GM12892 (cell line): ENCODE measurements around the gene C10orf88.

Experiments used
- DNase-seq: peaks from one replicate; pipeline ENCODE4 v3.0.0; 2011; ENCODE audit not compliant: insufficient read length
- FAIRE-seq: peaks from 2 replicates; lab custom pipeline; 2011; peaks lifted over from hg19 to GRCh38; lab: Jason Lieb, UNC
- POLR2A ChIP-seq: IDR thresholded peaks from 2 replicates; pipeline ENCODE4 v1.6.1; 2011; ENCODE audit warnings: low read depth, low read length, control low read depth
- POLR2AphosphoS5 ChIP-seq: IDR thresholded peaks from 2 replicates; pipeline ENCODE4 v1.6.1; 2011; ENCODE audit warnings: low read depth, low read length, control low read depth
- TAF1 ChIP-seq: IDR thresholded peaks from 2 replicates; pipeline ENCODE4 v1.6.1; 2011; ENCODE audit warnings: low read depth, mild to moderate bottlenecking, control low read depth, low read length, borderline replicate concordance

The C10orf88 gene

GRCh38 chr10:122986335-122986734, 32.3 kb upstream of the C10orf88 start:
- DNase-seq (no peak), FAIRE-seq (no peak)
- no peak for TF ChIP-seq TAF1
- no peak for TF ChIP-seq POLR2AphosphoS5
- no peak for TF ChIP-seq POLR2A

- FAIRE-seq (no peak), DNase-seq (no peak)
- TF ChIP-seq TAF1 (no peak), POLR2AphosphoS5 (no peak), POLR2A (no peak)
These were observed 30.7 kb upstream of the C10orf88 start for GRCh38 chr10:122984708-122985107.

- DNase-seq (no peak), FAIRE-seq (no peak)
- TF ChIP-seq POLR2A = no peak
- no peak for TF ChIP-seq TAF1
- TF ChIP-seq POLR2AphosphoS5 = no peak
These were observed 29.9 kb upstream of the C10orf88 start for GRCh38 chr10:122983898-122984297.

GRCh38 chr10:122981066-122981464, 27.0 kb upstream of the C10orf88 start:
- FAIRE-seq (no peak), DNase-seq (no peak)
- TF ChIP-seq TAF1 = no peak
- TF ChIP-seq POLR2A = no peak
- TF ChIP-seq POLR2AphosphoS5 = no peak

- peak; percentile 97 for FAIRE-seq
- peak; percentile 92 for TF ChIP-seq POLR2A
- peak; percentile 55; the same call in 1 of the 2 replicates for TF ChIP-seq TAF1
- peak; percentile 83 for TF ChIP-seq POLR2AphosphoS5
- peak; percentile 90 for DNase-seq
These were observed 26.4 kb upstream of the C10orf88 start, which contains the start of gene PSTK for GRCh38 chr10:122980209-122981065. PSTK (plus strand) TSS chr10:122980401; CDS start chr10:122980480, 79 bp downstream.

GRCh38 chr10:122974543-122975064, 20.6 kb upstream of the C10orf88 start:
- TF ChIP-seq POLR2AphosphoS5 = no peak
- TF ChIP-seq POLR2A = no peak
- TF ChIP-seq TAF1 = no peak
- no peak for DNase-seq
- FAIRE-seq = peak; percentile 9

- DNase-seq (no peak), FAIRE-seq (no peak)
- TF ChIP-seq TAF1 (no peak), POLR2AphosphoS5 (no peak), POLR2A (no peak)
These were observed 20.0 kb upstream of the C10orf88 start for GRCh38 chr10:122974023-122974422.

GRCh38 chr10:122968698-122969097, 14.7 kb upstream of the C10orf88 start:
- FAIRE-seq (no peak), DNase-seq (no peak)
- TF ChIP-seq POLR2AphosphoS5 (no peak), TAF1 (no peak), POLR2A (no peak)

- DNase-seq (no peak), FAIRE-seq (no peak)
- TF ChIP-seq TAF1 (no peak), POLR2A (no peak), POLR2AphosphoS5 (no peak)
These were observed 12.9 kb upstream of the C10orf88 start for GRCh38 chr10:122966879-122967278.

- FAIRE-seq (no peak), DNase-seq (no peak)
- TF ChIP-seq POLR2A (no peak), TAF1 (no peak), POLR2AphosphoS5 (no peak)
These were observed 8.4 kb upstream of the C10orf88 start for GRCh38 chr10:122962405-122962804.

GRCh38 chr10:122957474-122957873, 3.4 kb upstream of the C10orf88 start:
- DNase-seq (no peak), FAIRE-seq (no peak)
- TF ChIP-seq TAF1 = no peak
- TF ChIP-seq POLR2A = no peak
- no peak for TF ChIP-seq POLR2AphosphoS5
